A673 (cell line): ENCODE measurements around the gene PTGFRN. TPM values are rescaled to one million over a fixed set of nuclear protein-coding genes. Genes with fewer than 3 reads are reported as not detected.

Experiments
- BruUV-seq: library from RNA; stranded (reverse); fragments of 400-500 nt; replicated peaks from 2 replicates; lab custom pipeline; 2021; lab: Mats Ljungman, UMichigan
- CTCF ChIA-PET: fragments of 300-600 bp; sonication (Branson Sonifier 250); formaldehyde crosslinking; loops from one replicate; lab custom pipeline; 2022; ENCODE audit warnings: antibody characterized with exemption; lab: Charles Lee
- POLR2A ChIA-PET: fragments of 300-600 bp; sonication (Branson Sonifier 250); formaldehyde crosslinking; loops from one replicate; lab custom pipeline; 2022; ENCODE audit warnings: antibody characterized with exemption; ENCODE audit not compliant: low non-redundant PET; lab: Charles Lee
- DNase-seq: peaks from one replicate; pipeline ENCODE4 v3.0.0-alpha.2; 2015; ENCODE audit warnings: low spot score
- H3K27ac ChIP-seq: fragments of 200-600 bp; sonication (generic); 2 replicates; pipeline ENCODE4 v1.5.1; 2016; ENCODE audit warnings: mixed run types, low read depth, mild to moderate bottlenecking, mixed read lengths, antibody characterized with exemption, low read length; ENCODE audit not compliant: poor library complexity, severe bottlenecking
- H3K27me3 ChIP-seq: fragments of 200-600 bp; sonication (generic); replicated peaks from 2 replicates; pipeline ENCODE4 v1.6.1; 2017; ENCODE audit warnings: mixed run types, low read depth, mild to moderate bottlenecking, mixed read lengths, antibody characterized with exemption, low read length; ENCODE audit not compliant: insufficient read depth, poor library complexity
- H3K36me3 ChIP-seq: fragments of 200-600 bp; sonication (generic); 2 replicates; pipeline ENCODE4 v1.6.1; 2016; ENCODE audit warnings: mixed run types, mild to moderate bottlenecking, mixed read lengths, antibody characterized with exemption, low read length; ENCODE audit not compliant: insufficient read depth, poor library complexity, severe bottlenecking
- H3K4me1 ChIP-seq: fragments of 200-600 bp; sonication (generic); 2 replicates; pipeline ENCODE4 v1.6.1; 2017; ENCODE audit warnings: mixed run types, mild to moderate bottlenecking, mixed read lengths, antibody characterized with exemption, low read length; ENCODE audit not compliant: insufficient read depth, poor library complexity, severe bottlenecking
- H3K4me3 ChIP-seq: fragments of 200-600 bp; sonication (generic); 2 replicates; pipeline ENCODE4 v1.5.1; 2016; ENCODE audit warnings: low read depth, mixed run types, mild to moderate bottlenecking, mixed read lengths, low read length; ENCODE audit not compliant: poor library complexity, severe bottlenecking
- H3K9me3 ChIP-seq: fragments of 200-600 bp; sonication (generic); 2 replicates; pipeline ENCODE4 v1.6.1; 2016; ENCODE audit warnings: mixed run types, low read depth, mild to moderate bottlenecking, mixed read lengths, antibody characterized with exemption, low read length; ENCODE audit not compliant: poor library complexity, severe bottlenecking
- CTCF ChIP-seq: fragments of 300-800, 200-600 bp; sonication (generic); conservative IDR thresholded peaks from 2 replicates; pipeline ENCODE4 v1.5.1; 2017; ENCODE audit warnings: low read depth, mild to moderate bottlenecking, antibody characterized with exemption, low read length, moderate library complexity, mixed read lengths
- EZH2 ChIP-seq: fragments of 200-600 bp; sonication (generic); IDR thresholded peaks from 2 replicates; pipeline ENCODE4 v1.6.1; 2017; ENCODE audit warnings: borderline replicate concordance, low read depth, mild to moderate bottlenecking, mixed read lengths, antibody characterized with exemption, low read length; ENCODE audit not compliant: poor library complexity, severe bottlenecking
- intact Hi-C: fragments of 100-400 bp; cut with micrococcal nuclease; formaldehyde crosslinking; loops from one replicate; pipeline ENCODE4 v1.10.0; 2022; ENCODE audit not compliant: unreplicated experiment
- total RNA-seq: library from RNA; stranded (reverse); gene quantifications from 2 replicates; pipeline ENCODE4 v1.2.3, GENCODE V29; 2021

PTGFRN gene
- total RNA-seq, 1 experiment from 2014 or later: 29.5 TPM

GRCh38 chr1:116920211-116920610, 10.5 kb downstream of the PTGFRN start:
- BruUV-seq: no TSS peak
- H3K9me3 ChIP-seq: no peaks in the 10 kb centered on the region
- CTCF ChIA-PET: no interaction called here
- no peaks in the 10 kb centered on the region for H3K36me3 ChIP-seq
- H3K4me1 ChIP-seq: no peaks in the 10 kb centered on the region
- no peaks in the 10 kb centered on the region for H3K27me3 ChIP-seq
- intact Hi-C loops: no loop called here
- TF ChIP-seq EZH2: no peak
- no peak for TF ChIP-seq CTCF
- POLR2A ChIA-PET: no interaction called here
- H3K4me3 ChIP-seq: no peak overlapping the region
- DNase-seq: no peak
- no peak overlapping the region for H3K27ac ChIP-seq

GRCh38 chr1:116921301-116921885, 11.7 kb downstream of the PTGFRN start:
- no peaks in the 10 kb centered on the region for H3K36me3 ChIP-seq
- H3K4me1 ChIP-seq: no peaks in the 10 kb centered on the region
- H3K9me3 ChIP-seq: no peaks in the 10 kb centered on the region
- TF ChIP-seq EZH2 (no peak), CTCF (no peak)
- no peaks in the 10 kb centered on the region for H3K27me3 ChIP-seq
- DNase-seq: no peak
- intact Hi-C loops: no loop called here
- H3K27ac ChIP-seq: no peak overlapping the region
- CTCF ChIA-PET: no interaction called here
- H3K4me3 ChIP-seq: no peak overlapping the region
- BruUV-seq: no TSS peak
- POLR2A ChIA-PET: no interaction called here

- no peaks in the 10 kb centered on the region for H3K27me3 ChIP-seq
- no peaks in the 10 kb centered on the region for H3K4me1 ChIP-seq
- no peak for DNase-seq
- ChIA-PET CTCF (no interaction called here), POLR2A (no interaction called here)
- H3K36me3 ChIP-seq: no peaks in the 10 kb centered on the region
- intact Hi-C loops: no loop called here
- BruUV-seq: no TSS peak
- no peak for TF ChIP-seq EZH2
- TF ChIP-seq CTCF: no peak
- no peaks in the 10 kb centered on the region for H3K9me3 ChIP-seq
- no peak overlapping the region for H3K27ac ChIP-seq
- no peak overlapping the region for H3K4me3 ChIP-seq
Observed at GRCh38 chr1:116921937-116922336, 12.2 kb downstream of the PTGFRN start.
